Activated T-cell treated with anti-CD3 and anti-CD28 coated beads, Interleukin-2, amount 50 U/mL, for 24 hours (primary cell): Measurements from ENCODE around the gene RAD54L.

Experiments used
- DNase-seq: peaks from one replicate; pipeline ENCODE4 v3.0.0-alpha.2; 2020
- H3K27ac Mint-ChIP-seq: 2 replicates; pipeline ENCODE4 v1.8.0; 2020; ENCODE audit warnings: mild to moderate bottlenecking, mixed read lengths
- H3K27me3 Mint-ChIP-seq: 2 replicates; pipeline ENCODE4 v1.8.0; 2020; ENCODE audit warnings: mixed read lengths
- H3K36me3 Mint-ChIP-seq: 2 replicates; pipeline ENCODE4 v1.8.0; 2020; ENCODE audit warnings: low read depth, mixed read lengths
- H3K4me1 Mint-ChIP-seq: 2 replicates; pipeline ENCODE4 v1.8.0; 2020; ENCODE audit warnings: low read depth, mixed read lengths
- H3K4me3 Mint-ChIP-seq: 2 replicates; pipeline ENCODE4 v1.8.0; 2020; ENCODE audit warnings: mild to moderate bottlenecking, moderate library complexity, mixed read lengths
- H3K9me3 Mint-ChIP-seq: 2 replicates; pipeline ENCODE4 v1.8.0; 2020; ENCODE audit warnings: mixed read lengths

Gene RAD54L

DNA sequence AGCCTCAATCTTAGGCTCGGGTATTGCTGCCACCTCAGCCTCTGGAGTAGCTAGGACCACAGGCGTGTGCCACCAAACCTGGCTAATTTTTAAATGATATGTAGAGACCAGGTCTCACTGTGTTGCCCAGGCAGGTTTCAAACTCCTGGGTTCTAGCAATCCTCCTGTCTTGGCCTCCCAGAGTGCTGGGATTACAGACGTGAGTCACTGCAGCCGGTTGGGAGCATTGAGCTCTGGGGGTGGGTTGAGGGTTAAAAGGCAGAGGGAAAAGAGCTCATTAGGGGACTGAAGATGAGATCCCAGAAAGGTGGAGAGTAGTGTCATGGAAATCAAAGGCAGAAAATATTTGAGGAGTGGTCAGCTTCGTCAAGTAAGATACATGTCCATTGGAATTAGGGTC, 7.1 kb downstream of the RAD54L start:
- Mint-ChIP-seq H3K4me1 (peaks cover 4% of the 10 kb centered on the region), H3K36me3 (peaks cover 89% of the 10 kb centered on the region), H3K9me3 (no peaks in the 10 kb centered on the region), H3K27me3 (no peaks in the 10 kb centered on the region), H3K4me3 (no peak overlapping the region), H3K27ac (no peak overlapping the region)
- no peak for DNase-seq

GRCh38 chr1:46256523-46256922, 9.0 kb downstream of the RAD54L start:
- Mint-ChIP-seq H3K36me3 (peaks cover 91% of the 10 kb centered on the region), H3K27ac (no peak overlapping the region), H3K9me3 (no peaks in the 10 kb centered on the region), H3K27me3 (no peaks in the 10 kb centered on the region), H3K4me1 (peaks cover 2% of the 10 kb centered on the region), H3K4me3 (no peak overlapping the region)
- DNase-seq = no peak

- H3K36me3 Mint-ChIP-seq = peaks cover 97% of the 10 kb centered on the region
- H3K9me3 Mint-ChIP-seq = no peaks in the 10 kb centered on the region
- H3K4me1 Mint-ChIP-seq = no peaks in the 10 kb centered on the region
- no peak for DNase-seq
- no peak overlapping the region for H3K4me3 Mint-ChIP-seq
- no peak overlapping the region for H3K27ac Mint-ChIP-seq
- no peaks in the 10 kb centered on the region for H3K27me3 Mint-ChIP-seq
Measured at GRCh38 chr1:46262508-46262907, 14.9 kb downstream of the RAD54L start.

DNA sequence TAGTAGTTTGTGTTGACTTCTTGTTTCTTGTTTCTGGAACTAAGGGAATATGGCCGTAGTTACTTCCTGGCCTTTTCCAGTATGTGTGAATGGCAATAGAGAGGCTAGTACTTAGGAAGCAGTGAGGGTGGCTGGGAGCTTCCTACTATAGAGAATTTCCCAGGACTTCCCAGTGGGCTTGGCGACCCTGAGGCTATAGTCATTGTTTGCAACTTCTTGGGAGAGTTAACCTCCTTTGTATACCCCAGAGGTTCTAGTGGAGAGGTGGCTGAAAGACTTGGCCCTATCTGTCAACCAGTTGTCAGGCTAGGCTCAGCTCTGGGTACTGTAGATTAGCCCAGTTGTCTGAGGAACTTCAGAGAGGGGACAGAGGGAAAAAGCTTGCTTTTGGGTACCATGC, 15.6 kb downstream of the RAD54L start:
- H3K27ac Mint-ChIP-seq = no peak overlapping the region
- H3K27me3 Mint-ChIP-seq = no peaks in the 10 kb centered on the region

DNA sequence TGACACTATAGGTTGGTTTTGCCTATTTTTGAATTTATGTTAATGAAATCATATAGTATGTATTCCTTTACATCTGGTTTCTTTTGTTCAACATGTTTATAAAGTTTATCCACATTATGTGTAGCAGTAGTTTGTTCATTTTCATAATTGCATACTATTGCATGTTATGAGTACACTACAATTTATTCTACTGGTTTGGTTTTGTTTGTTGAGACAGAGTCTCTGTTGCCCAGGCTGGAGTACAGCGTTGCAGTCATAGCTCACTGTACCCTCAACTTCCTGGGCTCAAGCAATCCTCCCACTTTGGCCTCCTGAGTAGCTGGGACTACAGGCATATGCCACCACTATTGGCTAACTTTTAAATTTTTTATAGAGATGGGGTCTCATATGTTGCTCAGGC, 21.0 kb downstream of the RAD54L start:
- DNase-seq = no peak
- no peaks in the 10 kb centered on the region for H3K27me3 Mint-ChIP-seq
- H3K4me1 Mint-ChIP-seq = no peaks in the 10 kb centered on the region
- no peaks in the 10 kb centered on the region for H3K9me3 Mint-ChIP-seq
- no peak overlapping the region for H3K27ac Mint-ChIP-seq
- peaks cover 97% of the 10 kb centered on the region for H3K36me3 Mint-ChIP-seq
- no peak overlapping the region for H3K4me3 Mint-ChIP-seq

More for the DNA sequence above, 15.6 kb downstream of the RAD54L start:
- no peaks in the 10 kb centered on the region for H3K4me1 Mint-ChIP-seq
- peaks cover 99% of the 10 kb centered on the region for H3K36me3 Mint-ChIP-seq
- H3K9me3 Mint-ChIP-seq = no peaks in the 10 kb centered on the region
- DNase-seq = no peak
- H3K4me3 Mint-ChIP-seq = no peak overlapping the region

GRCh38 chr1:46274225-46275029, 26.9 kb downstream of the RAD54L start:
- H3K4me3 Mint-ChIP-seq = no peak overlapping the region
- H3K36me3 Mint-ChIP-seq = peaks cover 97% of the 10 kb centered on the region
- H3K9me3 Mint-ChIP-seq = no peaks in the 10 kb centered on the region
- no peak for DNase-seq
- no peaks in the 10 kb centered on the region for H3K4me1 Mint-ChIP-seq
- H3K27me3 Mint-ChIP-seq = no peaks in the 10 kb centered on the region
- H3K27ac Mint-ChIP-seq = no peak overlapping the region

DNA sequence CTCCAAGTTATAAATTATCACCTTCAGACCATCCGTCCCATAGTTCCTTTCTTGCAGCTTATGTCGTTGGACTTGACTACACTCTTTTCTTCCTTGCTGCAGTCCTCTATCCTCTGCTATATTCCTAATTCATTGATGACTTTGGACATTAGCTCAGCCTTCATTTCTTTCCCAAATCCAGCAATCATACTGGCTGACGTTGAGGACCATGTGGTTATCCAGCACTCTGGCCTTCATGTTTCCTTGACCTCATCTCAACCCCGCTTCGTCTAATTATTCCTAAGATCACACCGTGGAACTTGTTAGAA, 27.4 kb downstream of the RAD54L start:
- H3K4me3 Mint-ChIP-seq = no peak overlapping the region
- H3K9me3 Mint-ChIP-seq = no peaks in the 10 kb centered on the region
- no peaks in the 10 kb centered on the region for H3K4me1 Mint-ChIP-seq
- H3K27ac Mint-ChIP-seq = no peak overlapping the region
- DNase-seq = no peak
- peaks cover 97% of the 10 kb centered on the region for H3K36me3 Mint-ChIP-seq
- H3K27me3 Mint-ChIP-seq = no peaks in the 10 kb centered on the region

- H3K27ac Mint-ChIP-seq = no peak overlapping the region
- no peak for DNase-seq
- H3K4me1 Mint-ChIP-seq = no peaks in the 10 kb centered on the region
- peaks cover 98% of the 10 kb centered on the region for H3K36me3 Mint-ChIP-seq
- H3K9me3 Mint-ChIP-seq = no peaks in the 10 kb centered on the region
- no peak overlapping the region for H3K4me3 Mint-ChIP-seq
- H3K27me3 Mint-ChIP-seq = no peaks in the 10 kb centered on the region
Measured at GRCh38 chr1:46277658-46278373, 30.3 kb downstream of the RAD54L start.

DNA sequence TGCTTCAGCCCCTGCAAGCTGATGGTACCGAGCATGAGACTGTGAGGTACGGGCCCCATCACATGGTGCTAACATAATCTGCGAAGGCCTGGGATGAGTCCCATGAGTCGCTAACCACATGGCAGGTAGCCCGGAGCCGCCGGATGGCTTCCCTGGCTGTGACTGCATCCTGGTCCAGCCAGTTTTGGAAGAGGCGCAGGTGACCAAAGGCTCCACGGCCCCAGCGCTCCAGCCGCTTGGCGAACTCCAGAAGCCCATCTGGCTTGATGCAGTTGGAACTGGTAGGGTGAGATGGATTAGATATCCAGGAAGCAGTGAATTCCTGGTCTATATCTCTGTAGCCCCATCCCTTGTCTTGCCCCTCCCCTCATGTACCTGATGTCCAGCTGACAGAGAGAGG, 31.2 kb downstream of the RAD54L start:
- no peak overlapping the region for H3K4me3 Mint-ChIP-seq
- no peak for DNase-seq
- no peak overlapping the region for H3K27ac Mint-ChIP-seq
- H3K36me3 Mint-ChIP-seq = peaks cover 97% of the 10 kb centered on the region
- no peaks in the 10 kb centered on the region for H3K4me1 Mint-ChIP-seq
- H3K9me3 Mint-ChIP-seq = no peaks in the 10 kb centered on the region
- no peaks in the 10 kb centered on the region for H3K27me3 Mint-ChIP-seq

- H3K4me1 Mint-ChIP-seq = peaks cover 2% of the 10 kb centered on the region
- H3K4me3 Mint-ChIP-seq = no peak overlapping the region
- H3K27me3 Mint-ChIP-seq = no peaks in the 10 kb centered on the region
- DNase-seq = no peak
- H3K27ac Mint-ChIP-seq = peak overlapping the region; percentile 31
- H3K36me3 Mint-ChIP-seq = peaks cover 98% of the 10 kb centered on the region
- no peaks in the 10 kb centered on the region for H3K9me3 Mint-ChIP-seq
Measured at GRCh38 chr1:46280092-46280491, 32.5 kb downstream of the RAD54L start.

DNA sequence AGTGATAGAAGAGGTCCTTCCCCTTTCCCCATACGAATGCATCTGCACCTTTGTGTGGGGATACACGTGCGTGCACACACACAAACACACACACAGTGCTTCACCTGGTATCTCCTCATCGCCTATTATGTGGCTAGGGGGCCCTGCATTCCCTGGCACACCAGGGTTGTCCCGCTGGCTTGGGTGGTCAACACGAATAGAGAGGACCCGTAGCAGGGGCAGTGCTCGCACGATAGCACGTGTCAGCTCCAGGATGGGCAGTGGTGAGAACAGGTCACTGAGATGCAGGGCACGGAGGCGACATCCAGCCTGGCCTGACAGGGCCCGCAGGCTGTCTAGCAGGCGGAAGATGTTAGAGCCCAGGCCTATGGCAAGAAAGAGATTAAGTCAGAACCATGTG, 33.5 kb downstream of the RAD54L start:
- peaks cover 10% of the 10 kb centered on the region for H3K4me1 Mint-ChIP-seq
- H3K27ac Mint-ChIP-seq = peak overlapping the region; percentile 60
- peaks cover 98% of the 10 kb centered on the region for H3K36me3 Mint-ChIP-seq
- no peaks in the 10 kb centered on the region for H3K27me3 Mint-ChIP-seq
- DNase-seq = no peak
- H3K4me3 Mint-ChIP-seq = no peak overlapping the region
- H3K9me3 Mint-ChIP-seq = no peaks in the 10 kb centered on the region

DNA sequence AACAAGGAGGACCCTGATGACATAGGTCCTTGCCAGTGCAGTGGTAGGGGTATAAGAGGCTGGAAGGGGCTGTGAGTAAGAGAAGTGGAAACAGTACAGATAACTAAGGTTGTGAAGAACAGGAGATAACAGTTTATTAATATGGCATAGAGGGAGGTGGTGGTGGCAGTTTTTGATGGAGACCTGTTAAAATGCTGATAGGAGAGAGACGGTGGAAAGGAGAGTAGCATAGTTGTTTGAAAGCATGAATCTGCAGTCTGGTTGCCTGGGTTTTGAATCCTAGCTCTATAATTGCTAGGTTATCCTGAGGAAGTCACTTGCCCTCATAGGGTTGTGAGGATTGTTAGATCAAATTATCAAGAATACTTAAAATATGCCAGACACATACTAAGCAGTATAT, 36.5 kb downstream of the RAD54L start:
- Mint-ChIP-seq H3K4me1 (peaks cover 21% of the 10 kb centered on the region), H3K36me3 (peaks cover 92% of the 10 kb centered on the region), H3K27ac (peak overlapping the region; percentile 27), H3K27me3 (no peaks in the 10 kb centered on the region), H3K4me3 (no peak overlapping the region), H3K9me3 (no peaks in the 10 kb centered on the region)
- DNase-seq = no peak

GRCh38 chr1:46284597-46285564, 37.3 kb downstream of the RAD54L start:
- peak overlapping the region; percentile 89 for H3K27ac Mint-ChIP-seq
- H3K4me3 Mint-ChIP-seq = no peak overlapping the region
- H3K9me3 Mint-ChIP-seq = no peaks in the 10 kb centered on the region
- peaks cover 89% of the 10 kb centered on the region for H3K36me3 Mint-ChIP-seq
- H3K27me3 Mint-ChIP-seq = no peaks in the 10 kb centered on the region
- DNase-seq = no peak
- H3K4me1 Mint-ChIP-seq = peaks cover 21% of the 10 kb centered on the region

DNA sequence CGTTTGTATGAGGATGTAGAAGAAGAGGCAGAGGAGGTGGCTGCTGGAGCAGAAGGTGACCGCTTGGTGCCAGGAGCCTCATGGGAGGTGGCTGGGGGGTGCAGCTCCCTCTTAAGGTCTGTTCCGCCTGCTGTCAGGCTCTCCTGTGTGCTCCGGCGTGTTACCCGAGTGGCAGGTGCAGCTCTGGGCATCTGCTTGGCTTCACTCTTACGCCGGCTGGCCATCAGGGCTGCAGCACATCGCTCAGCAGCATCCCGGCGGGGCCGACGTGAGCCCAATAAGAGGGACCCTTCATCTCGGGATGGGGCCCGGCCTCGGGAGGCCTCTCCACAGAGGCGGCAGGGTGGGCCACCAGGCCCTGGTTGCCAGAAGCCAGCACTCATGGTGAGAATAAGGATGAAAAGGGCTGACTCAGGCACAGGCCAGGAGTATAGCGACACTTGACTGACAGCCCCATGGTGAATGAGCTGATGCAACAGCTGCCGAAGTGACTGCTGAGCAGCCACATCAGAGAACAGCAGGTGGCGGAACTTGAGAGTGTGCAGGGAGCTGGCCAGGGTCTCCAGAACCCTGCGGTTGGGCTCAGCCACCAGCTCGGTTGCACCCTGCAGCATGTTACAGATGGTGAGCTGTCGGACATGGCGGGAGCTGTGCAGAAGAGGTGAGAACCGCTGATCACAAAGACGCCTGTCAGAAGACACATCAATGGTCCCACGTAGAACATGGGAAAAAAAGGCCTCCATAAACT, 38.3 kb downstream of the RAD54L start:
- H3K4me1 Mint-ChIP-seq = peaks cover 21% of the 10 kb centered on the region
- peak overlapping the region; percentile 89 for H3K27ac Mint-ChIP-seq
- no peak overlapping the region for H3K4me3 Mint-ChIP-seq
- DNase-seq = peak; percentile 59
- H3K36me3 Mint-ChIP-seq = peaks cover 82% of the 10 kb centered on the region
- H3K9me3 Mint-ChIP-seq = no peaks in the 10 kb centered on the region
- no peaks in the 10 kb centered on the region for H3K27me3 Mint-ChIP-seq
